ENCODE measurements around the gene WFIKKN1. TPM values are rescaled to one million over a fixed set of nuclear protein-coding genes. Genes with fewer than 3 reads are reported as not detected.

WFIKKN1 gene
- total and polyA plus RNA-seq, 2 of the 13 experiments (the other 11 are each of a cell fraction or from before 2014, with no cell fraction given), result 1.7 to 4.9 TPM

- TF ChIP-seq KIAA2018 (CRISPR knock-in tag; IDR thresholded peaks at IDR 0.05; ENCODE audit: borderline replicate concordance) (no peak), XRCC5 (optimal IDR thresholded peaks at IDR 0.05; ENCODE audit: low read length) (peak; percentile 97), SIX1 (CRISPR knock-in tag; IDR thresholded peaks at IDR 0.05; ENCODE audit: borderline replicate concordance) (0 out of 2 replicates have a peak, but pooled peaks have one; percentile 30), ERF (CRISPR knock-in tag; IDR thresholded peaks at IDR 0.05) (peak; percentile 79), ZHX1 (CRISPR knock-in tag; IDR thresholded peaks at IDR 0.05; ENCODE audit: low read depth) (peak; percentile 89), IRF9 (CRISPR knock-in tag; IDR thresholded peaks at IDR 0.05; ENCODE audit: borderline replicate concordance) (peak; percentile 67; the same call in 1 of the 2 replicates), ZNF138 (CRISPR knock-in tag; IDR thresholded peaks at IDR 0.05; ENCODE audit: low read depth) (no peak), EED (CRISPR knock-in tag; IDR thresholded peaks at IDR 0.05) (no peak), SAFB2 (CRISPR knock-in tag; IDR thresholded peaks at IDR 0.05; ENCODE audit: borderline replicate concordance, low read depth) (peak; percentile 88), KDM5A (IDR thresholded peaks at IDR 0.05; ENCODE audit: borderline replicate concordance, low read length) (peak; percentile 79), ZNF574 (CRISPR knock-in tag; IDR thresholded peaks at IDR 0.05) (peak; percentile 100), PAX8 (CRISPR knock-in tag; IDR thresholded peaks at IDR 0.05; ENCODE audit: borderline replicate concordance) (no peak)
These were observed 37.2 kb downstream of the WFIKKN1 start, which contains the start of gene RHOT2 (continued) for GRCh38 chr16:667780-668518.
